Measurements from ENCODE around the gene MTCL1. TPM values are rescaled to one million over a fixed set of nuclear protein-coding genes. Genes with fewer than 3 reads are reported as not detected.
A peak's percentile ranks its signal among the peaks of the same experiment; 100 is the strongest.

The MTCL1 gene
- total RNA-seq (2014; rRNA removed; shearing (Covaris generic)) = 12.2 and 20.8 TPM in 2 replicates

DNA sequence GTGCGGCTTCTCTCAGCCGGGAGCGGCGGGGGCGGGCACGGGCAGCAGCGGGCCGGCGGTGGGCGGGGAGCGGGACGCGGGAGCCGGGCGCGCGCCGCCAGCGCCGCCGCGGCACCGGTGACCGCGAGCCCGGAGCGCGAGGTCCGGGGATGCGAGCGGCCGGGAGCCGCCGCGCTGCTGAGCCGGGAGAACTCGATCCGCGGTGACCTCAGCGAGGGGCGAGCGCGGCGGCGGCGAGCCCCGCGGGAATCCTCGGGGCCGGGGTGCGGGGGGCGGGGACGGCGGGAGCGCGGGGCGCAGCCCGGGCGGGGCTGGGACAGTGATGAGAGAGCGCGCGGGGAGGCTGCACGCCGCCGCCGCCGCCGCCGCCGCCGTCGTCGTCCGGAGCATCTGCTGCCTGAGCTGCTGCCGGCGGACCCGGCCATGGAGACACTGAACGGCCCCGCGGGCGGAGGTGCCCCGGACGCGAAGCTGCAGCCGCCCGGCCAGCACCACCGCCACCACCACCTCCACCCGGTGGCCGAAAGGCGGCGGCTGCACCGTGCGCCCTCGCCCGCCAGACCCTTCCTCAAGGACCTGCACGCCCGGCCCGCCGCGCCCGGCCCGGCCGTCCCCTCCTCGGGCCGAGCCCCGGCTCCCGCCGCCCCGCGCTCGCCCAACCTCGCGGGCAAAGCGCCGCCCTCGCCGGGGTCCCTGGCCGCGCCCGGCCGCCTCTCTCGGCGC, at the start of gene MTCL1:
MTCL1 (plus strand) TSS at position 319 of the 723 bp plus-strand sequence; CDS start at position 424, 105 bp downstream.
- DNase-seq (ENCODE audit: low read depth) = peak; percentile 58

DNA sequence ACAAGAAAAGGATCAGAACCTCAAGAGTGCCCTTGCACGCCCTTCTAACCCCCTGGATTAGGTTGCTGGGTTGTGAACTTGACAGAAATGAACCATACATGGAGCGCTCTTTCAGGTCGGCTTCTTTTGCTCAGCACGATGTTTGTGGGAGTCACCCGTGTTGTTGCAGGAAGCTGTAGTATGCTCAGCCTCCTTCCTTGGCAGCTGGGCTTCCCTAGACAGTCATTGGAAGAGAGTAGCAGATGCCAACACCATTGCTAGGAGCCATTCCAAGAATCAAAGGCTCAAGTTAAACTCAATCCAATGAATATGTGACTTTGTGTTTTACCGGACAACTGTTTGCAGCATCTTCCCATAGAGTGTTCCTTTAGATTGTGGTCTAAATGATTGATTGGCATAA, 49.1 kb upstream of the MTCL1 start:
- no peak for DNase-seq (ENCODE audit: low read depth)

DNA sequence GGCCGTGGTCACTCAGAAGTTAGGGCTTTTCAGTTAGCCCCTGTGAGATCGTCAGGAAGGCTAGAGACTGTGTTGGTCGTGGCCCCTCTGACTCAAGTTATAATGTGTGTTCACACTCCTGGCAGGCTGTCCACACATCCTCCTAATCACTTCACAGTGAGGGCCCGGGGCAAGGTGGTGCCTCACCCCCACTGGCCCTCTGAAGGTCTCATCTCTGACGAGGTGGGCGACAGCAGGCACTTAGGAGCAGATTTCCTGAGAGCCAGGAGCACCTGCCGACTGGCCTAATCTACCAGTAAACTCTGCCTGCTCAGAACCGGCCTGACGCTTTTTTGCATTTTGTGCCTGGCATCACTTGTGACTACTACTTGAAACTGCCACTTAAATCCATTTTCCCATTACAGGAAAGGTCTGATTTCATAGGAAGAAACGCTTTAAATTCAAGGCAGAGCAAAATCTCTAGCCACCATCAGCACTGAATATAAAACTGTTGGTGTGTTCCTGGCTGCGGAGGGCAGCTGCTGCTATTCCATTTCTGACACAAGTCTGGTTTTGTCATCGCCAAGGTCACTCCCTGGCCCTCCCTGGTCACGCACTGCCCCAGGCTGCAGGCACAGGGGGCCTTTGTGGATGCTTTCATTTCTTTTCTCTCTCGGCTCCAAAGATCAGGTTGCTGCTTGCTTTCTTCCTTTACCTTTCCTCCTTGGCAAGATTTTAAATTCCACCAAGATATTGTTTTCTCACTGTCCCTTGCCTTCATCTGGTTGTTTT, 48.1 kb upstream of the MTCL1 start:
- no peak for DNase-seq (ENCODE audit: low read depth)

DNA sequence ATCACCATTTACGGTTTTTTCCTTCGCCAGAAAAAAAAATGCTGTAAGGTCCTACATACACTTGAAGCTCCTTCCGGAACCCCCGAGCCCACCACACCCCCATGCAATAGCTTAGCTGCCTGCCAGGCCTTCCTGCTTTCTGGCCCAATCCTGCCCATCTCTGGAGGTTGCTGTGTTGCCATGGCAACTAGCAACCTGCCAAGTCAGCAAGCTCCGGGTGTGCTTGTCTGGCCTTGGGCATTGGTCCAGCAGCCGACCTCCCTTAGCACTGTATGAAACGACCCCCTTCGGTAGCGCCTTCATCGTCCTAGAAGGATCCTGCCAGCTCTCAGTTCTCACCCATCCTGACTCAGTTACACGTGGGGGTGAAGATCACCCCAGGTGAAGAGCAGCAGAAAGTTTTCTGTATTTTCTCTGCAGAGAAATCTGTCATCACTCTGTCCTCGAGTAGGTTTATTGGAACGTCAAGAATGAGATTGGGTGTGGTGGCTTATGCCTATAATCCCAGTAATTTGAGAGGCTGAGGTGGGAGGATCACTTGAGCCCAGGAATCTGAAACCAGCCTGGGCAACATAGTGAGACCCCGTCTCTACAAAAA, 47.4 kb upstream of the MTCL1 start:
- DNase-seq (ENCODE audit: low read depth) = no peak

DNA sequence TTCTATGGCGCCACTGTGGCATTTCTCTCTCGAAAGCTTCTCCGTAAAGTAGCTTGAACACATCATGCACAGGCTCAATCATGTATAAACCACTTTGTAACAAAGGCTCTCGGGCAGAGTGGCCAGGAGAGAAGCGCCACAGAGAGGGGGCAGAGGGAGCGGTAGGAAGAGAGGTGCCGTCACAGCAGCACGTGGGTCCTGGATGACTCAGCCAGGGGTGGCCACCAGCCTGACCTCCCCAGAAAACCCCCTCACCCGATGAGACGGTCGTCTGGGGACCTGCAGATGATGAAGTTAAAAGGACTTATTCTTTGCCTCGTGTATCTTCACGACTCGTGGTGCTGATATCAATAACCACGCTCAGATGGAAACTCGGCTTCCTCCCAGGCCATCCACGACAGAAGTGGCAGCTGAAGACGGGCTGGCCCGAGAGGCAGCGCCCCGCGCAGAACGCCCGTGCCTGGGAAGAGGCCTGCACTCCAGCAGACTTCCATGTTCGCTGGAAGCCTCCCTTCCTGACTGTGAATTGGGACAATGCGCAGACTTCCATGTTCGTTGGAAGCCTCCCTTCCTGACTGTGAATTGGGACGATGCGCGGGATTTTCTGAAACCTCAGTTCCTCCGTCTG, 46.4 kb upstream of the MTCL1 start:
- no peak for DNase-seq (ENCODE audit: low read depth)

DNA sequence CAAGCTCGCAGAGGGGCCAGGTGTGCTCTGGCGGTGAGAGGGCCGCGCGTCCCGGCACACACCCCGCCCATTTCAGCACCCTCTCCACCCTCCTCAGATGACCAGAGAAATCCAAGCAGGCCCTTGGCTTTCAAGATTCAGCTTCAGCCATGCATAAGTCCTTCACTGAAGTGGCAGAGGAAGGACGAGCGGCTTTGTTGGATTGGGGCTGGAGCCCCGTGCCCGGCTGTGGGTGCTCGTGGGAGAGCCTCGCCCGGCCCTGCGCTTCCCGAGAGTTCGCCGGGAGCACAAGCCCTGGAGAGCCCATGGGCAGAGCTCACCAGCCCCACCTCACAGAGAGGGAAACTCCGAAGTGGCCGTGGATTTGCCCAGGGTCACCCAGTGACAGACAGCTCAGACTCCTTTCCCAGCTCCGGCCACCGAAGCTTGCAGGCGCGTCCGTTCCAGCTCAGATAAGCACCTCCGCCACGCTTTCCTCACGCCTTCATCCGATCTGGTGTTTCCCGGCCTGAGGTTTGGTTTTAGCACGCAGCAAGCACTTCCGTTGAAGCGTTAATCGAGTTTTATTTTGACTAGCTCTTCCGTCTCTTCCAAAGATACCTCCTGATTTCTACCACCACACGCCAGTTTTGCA, 45.6 kb upstream of the MTCL1 start:
- DNase-seq (ENCODE audit: low read depth) = no peak

DNA sequence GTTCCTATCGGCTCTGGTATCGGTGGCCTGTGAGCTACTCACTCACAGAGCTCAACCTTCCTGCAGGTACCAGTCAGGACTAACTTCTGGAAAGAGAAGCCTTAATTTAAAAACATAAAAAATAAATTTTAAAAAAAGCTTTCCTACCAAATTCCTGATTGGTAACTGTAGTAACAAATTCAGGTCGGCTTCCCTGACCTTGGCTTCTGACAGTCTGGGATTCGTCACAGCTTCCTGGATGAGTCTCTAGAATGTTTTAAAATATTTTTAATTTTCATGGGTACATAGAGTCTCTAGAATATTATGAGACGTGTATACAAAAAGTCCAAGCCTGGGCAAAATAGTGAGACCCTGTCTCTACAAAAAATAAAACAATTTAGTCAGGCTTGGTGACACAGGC, 45.0 kb upstream of the MTCL1 start:
- DNase-seq (ENCODE audit: low read depth) = no peak

DNA sequence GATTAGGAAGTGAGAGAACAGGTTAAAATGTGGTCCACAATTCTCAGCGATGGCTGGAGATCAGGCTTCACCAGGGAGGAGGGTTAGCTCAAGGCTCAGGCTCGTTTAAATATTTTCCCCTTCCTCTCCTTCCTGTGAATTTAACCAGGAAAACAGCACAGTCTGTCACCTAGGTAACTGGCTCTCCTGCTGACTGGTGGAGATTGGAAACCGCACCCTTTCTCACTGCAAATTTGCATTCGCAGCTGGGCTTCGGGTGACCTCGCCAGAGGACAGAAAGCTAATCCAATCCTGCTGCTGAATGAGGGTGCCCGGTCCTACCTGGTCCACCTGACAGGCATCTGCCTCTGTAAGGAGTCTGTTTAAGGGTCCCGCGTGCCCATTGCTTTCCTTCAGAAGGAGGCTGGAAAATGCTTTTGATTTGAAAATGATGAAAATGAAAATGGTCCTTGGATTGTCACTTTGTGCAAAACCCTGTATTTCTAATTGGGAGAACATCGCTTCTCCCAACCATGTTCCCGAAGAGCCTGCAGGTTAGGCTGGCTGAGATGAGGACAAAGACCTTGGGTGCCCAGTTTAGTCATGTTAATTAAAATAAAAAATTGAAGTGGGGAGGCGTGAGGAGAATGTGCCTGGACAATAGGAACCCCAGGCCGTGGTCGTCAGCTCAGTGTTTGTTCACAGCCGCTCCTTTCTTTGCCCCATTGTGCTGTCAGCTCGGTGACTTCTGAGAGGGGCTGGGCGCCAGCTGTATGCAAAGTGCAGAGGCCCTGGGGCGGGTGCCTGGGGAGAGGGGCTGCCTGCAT, 43.4 kb upstream of the MTCL1 start:
- peak; percentile 34 for DNase-seq (ENCODE audit: low read depth)

DNA sequence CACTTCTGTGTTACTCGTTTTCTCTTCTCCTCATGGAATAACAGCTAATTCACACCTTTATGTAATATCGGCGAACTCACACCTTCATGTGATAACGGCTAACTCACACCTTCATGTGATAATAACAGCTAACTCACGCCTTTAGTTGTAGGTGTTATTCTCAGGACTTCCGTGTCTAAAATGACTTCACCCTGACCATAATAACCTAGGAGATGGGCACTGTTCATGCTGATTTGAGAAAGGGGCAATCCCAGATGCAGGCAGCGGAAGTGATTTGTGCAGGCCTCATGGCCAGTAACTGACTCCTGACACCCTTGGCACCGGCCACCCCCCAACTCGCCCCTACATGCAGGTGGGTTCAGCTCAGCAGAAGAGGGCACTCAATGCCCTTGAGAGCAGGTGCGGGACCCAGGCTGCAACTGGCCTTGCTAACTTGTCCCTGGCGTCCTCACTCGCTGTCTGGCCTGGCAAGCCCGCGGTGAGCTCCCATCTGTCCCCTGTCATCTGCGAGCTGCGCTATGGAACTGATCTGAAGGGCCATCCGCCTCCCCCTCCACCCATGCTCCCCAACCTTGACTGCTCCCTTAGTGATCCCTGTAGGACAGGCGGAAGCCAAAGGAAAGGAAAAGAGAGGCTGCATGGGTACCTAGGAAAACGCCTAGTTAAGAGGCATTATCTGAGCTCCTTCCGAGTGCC, 42.6 kb upstream of the MTCL1 start:
- no peak for DNase-seq (ENCODE audit: low read depth)

DNA sequence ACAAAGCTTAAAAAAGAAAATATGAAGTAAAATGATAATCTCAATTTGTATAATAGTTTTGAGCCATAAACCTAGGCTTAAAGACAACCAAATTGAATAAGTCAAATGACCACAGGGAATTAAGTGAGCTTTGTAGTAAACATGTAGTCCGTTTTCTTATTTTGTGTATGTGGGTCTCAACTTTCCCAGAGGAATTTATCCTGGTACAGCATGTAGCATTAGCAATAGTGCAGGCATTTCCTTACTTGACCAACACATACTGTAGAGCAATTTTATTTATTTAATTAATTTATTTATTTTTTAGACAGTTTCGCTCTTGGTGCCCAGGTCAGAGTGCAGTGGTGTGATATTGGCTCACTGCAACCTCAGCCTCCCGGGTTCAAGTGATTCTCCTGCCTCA, 37.5 kb upstream of the MTCL1 start:
- DNase-seq (ENCODE audit: low read depth) = no peak

DNA sequence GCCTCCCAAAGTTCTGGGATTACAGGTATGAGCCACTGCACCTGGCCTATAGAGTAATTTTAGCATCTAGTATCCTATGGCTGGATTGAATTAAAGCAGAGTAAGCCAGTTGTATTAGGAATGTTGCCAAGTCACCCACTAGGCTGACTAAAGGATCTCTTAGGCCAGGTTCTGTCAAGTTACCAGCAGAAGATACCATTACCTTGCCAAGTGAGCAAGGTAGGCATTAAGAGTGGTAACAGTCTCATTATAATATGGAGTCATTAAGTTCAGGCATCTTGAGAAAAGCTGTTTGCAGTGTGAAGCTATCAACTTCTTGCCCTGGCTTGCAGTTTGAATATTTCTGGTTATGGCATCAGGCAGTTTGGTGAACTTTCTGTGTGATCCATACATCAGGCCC, 37.0 kb upstream of the MTCL1 start:
- no peak for DNase-seq (ENCODE audit: low read depth)

DNA sequence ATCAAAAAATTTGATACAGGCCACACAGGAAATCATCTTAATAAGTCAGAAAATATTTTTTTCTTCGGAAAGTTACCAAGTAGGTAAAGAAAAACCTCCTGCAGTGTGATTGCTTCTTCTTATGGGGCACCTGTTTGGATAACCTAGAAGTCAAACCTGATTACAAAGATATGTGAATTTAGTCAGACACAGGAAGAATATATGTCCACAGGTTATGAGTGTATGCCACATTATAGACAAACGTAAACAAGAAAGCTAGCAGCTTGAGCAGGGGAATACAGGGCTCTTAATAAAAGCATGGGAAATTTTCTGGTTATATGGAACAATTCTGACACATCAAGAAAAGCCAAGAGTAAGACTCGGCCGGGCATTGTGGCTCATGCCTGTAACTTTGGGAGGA, 35.8 kb upstream of the MTCL1 start:
- DNase-seq (ENCODE audit: low read depth) = no peak

DNA sequence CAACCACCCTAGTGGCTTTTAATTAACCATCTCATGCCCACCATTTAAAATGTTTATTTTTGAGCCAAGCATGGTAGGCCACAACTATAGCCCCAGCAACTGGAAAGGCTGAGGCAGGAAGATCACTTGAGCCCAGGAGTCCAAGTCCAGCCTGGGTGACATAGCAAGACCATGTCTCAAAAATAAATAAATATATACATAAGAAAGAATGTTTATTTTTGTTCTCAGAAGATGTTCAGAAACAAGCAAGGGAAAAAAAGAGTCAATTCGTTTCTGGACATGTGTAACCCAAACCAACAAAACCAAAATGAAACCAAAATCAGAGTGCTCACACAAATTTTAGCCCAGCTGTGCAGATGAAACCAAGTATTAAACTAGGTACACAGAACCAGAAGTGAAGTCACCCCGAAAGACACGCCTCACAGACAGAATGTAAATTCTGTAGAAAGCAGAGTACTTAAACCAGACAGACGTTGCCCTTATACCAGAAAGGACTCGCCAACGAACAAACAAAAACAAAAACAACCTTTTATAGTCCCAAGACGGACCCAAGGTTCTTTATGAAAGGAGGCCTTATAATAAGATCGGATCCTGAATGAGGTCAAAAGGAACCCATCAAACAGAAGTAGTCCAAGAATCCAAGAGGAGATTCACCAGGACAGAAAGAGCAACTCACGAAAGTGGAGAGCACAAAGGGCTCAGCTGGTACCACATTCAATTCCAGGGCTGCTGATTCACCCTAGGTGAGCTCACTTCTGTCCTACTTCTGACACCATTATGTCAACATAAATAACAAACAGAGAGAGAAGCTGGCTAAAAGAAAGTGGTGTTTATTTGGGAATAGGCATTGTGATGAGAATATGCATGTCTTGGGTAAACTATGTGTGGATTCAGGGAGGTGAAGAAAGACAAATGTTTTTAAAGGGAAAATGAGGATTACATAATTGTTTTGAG, 31.8 kb upstream of the MTCL1 start:
- DNase-seq (ENCODE audit: low read depth) = no peak

DNA sequence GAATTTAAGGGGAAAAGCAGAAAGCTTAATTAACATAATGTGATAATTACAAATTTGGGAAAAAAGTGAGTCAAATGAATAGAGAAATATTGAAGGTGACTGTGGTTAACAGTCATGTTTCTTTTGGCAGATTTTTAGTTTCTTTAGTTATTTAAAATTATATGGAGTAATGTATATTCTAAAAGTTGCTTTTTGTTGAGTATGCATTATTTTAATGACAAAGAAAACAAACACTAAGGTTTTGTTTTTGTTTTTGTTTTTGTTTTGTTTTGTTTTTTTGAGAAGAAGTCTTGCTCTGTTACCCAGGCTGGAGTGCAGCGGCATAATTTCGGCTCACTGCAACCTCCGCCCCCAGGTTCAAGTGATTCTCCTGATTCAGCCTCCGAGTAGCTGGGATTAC, 30.3 kb upstream of the MTCL1 start:
- no peak for DNase-seq (ENCODE audit: low read depth)

DNA sequence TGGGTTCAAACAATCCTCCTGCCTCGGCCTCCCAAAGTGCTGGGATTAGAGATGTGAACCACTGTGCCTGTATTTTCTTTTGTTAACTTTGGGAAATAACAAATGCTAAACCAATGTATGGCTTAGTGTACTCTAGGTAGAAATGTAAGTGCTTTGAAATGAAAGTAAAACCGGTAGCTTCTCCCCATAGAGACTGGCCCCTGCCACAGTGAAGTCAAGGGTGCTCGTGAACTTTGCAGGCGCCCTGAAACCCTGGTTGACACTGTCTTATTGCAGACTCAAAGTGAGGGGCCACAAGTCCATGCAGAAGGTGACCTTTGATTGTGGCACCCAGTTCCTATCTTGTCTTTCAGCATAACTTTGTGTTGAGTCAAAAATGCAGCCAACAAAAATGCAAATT, 24.2 kb upstream of the MTCL1 start:
- DNase-seq (ENCODE audit: low read depth) = no peak

DNA sequence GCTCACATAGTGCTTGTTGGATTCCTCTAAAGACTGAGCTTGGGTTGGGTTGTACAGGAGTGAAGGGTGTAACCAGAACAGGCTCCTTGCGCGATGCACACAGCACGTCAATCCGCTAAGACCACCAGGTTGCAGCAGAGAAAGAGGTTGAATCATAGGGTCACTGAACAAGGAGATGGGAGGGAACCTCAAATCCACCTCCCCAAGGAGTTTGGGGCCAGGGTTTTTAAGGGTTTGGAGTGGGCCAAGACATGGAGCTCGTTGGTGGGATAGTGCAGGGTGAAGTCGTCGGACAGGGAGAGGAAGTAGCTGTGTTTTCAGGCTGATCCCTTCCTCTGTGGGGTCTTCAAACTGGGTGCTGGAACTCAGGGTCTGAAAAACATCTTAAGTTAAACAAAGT, 20.8 kb upstream of the MTCL1 start:
- DNase-seq (ENCODE audit: low read depth) = no peak

DNA sequence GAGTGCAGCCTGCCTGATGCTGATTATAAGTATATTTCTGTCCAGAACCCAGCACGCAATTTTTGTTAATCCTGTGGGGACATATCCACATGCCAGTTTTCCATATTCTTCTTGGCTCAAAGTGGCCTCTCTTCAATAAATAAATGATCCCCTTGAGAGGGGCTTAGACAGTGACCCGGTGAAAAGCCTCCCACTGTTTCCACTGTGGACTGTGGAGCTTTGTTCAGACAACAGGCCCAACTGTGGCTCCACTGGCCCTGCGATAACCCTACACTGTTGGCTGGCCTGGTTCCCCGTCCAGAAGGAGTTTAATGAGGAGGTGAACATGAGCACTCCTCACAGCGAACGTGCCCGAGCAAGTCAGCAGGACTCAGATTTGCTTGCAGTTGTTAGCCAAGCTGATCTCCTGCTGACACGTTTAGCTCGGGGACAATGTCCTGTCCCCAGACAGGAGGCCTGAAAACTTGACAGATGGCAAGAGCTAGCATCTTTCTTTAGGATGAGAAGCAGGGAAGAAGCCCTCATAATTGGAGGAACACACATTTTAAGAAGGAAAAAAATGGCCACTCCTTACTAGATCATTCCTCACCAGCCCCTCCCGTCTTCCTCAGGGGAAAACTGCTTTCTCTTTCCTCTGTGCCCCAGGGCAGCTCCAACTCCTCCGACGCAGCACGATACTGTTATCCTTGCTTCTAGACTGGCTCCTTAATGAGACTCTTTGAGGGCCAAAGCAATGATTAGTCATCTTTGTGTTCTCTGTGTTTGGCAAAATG, 20.0 kb upstream of the MTCL1 start:
- DNase-seq (ENCODE audit: low read depth) = peak; percentile 71

DNA sequence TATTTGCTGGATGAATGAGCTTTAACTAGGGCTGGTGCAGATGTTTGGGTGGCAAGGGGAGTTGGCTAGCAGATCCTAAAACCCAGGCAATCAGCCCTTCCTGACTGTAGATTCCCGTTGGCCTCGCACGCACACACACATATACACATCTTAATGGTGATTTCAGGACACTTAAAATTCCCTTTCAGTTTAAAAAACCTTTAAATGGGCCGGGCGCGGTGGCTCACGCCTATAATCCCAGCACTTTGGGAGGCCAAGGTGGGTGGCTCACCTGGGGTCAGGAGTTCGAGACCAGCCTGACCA, 19.5 kb upstream of the MTCL1 start:
- no peak for DNase-seq (ENCODE audit: low read depth)

DNA sequence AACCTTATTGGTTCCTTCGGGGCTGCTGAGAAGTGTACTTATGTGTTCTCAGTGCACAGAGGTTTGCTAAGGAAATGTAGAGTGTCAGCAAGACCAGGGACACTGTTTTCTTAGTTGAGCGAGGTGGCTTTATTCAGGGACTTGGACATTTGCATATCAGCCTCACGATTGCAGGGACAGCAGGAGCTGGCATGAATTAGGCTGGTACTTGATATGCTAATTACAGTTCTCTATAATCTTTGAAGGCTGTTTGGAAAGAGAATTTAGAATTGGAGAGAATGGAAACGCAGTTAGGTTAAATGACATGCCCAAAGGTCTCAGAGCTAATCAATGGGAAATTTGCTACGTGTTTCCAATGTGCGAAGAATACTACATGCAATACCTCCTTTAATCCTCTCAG, 18.7 kb upstream of the MTCL1 start:
- DNase-seq (ENCODE audit: low read depth) = no peak

Measured in Daoy (cell line).